Measurements from ENCODE around the gene KCND2.
"Not testable (repeated sequence)": the region's sequence is repeated elsewhere in the genome, so short reads cannot be mapped to it uniquely, and the experiment has no call there.

KCND2 gene

DNA sequence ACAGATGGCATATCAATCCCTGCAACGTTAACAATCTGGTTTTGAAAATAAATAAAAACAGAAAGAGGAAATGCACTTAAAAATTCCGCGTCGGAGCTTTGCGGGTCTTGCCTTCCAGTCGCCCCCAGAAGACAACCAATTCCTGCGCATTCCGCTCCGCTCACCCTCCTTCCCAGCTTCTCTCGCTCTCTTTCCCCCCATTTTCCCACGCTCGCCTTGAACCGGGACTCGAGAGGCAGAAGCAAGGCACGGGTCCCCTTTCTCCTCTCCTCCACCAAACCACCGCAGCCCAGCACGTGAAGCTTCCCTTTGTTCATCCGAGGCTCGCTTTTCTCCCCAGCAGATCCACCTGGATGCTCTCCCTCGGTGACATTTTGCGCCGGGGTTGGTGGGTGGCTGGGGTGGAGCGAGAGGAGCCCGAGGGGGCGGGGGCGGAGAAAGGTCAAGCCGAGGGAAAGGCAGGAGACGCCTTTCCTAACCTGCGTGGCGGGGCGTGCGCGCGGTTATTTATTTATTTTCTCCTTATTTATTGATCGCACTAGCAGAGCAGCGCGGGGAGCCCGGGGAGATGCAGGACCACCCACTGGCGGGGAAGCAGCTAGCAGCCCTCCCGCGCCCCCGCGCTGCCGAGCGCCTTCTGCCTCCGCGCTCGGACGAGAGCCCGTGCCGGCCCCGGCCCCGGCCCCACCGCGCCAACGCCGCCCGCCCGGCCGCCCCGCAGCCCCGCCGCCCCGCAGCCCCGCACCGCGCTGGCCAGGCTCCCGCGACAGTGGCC, at the start of gene KCND2:
TSS of gene KCND2 (plus strand) at position 475 of the 775 bp plus-strand sequence.
- no peak for DNase-seq (ENCODE audit: low read depth)

DNA sequence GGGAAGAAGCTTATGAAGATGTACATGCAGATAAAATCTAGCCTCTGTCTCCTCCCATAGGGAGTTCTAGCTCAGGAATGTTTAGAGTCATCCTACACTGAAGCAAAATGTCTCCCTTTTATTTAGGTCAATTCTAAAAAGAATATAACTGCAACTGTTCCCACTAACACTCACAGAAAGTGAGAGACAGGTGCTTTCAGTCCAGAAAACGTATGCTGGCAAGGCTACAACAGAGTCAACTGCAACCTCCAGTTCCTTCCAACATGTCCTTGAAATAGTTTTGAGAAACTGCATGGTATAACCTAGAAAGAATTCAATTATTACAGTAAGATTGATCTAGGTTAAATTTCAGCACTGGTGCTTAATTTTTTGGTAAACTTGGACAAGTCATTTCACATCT, 46.8 kb upstream of the KCND2 start:
- no peak for DNase-seq (ENCODE audit: low read depth)

DNA sequence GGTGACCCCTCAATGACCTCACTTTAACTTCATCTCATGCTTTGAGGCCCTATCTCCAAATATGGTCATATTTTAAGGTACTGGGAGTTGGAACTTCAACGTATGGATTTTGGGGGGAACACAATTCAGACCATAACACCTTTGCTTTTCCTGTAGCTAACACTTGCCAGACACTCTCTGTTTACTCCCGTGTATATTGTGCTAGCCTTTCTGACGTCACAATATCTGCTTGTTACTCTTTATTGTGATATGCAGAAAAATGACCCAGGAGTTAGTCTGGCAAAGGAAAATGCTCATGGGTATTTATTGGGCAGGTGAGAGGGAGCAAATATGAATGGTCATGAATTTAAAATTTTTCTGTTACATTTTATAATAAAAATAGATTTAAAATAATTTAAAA, 45.7 kb upstream of the KCND2 start:
- no peak for DNase-seq (ENCODE audit: low read depth)

DNA sequence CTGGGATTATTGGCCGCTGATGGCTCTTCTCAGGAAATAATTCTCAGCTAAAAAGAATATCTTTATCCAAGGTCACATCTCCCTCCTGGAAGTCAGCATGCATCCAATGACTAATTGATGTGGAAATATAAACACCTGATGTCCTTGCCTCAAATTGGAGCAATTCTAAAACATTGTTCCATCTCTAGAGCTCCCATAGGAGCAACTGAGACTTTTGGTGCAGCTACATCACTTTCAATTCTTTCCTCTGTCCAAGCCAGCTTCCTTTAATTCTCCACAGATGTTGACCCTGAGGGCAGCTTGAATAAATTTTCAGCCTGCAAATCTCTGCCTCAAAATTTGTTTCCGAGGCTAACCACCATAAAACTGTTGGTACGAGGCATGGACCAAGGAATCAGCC, 43.9 kb upstream of the KCND2 start:
- no peak for DNase-seq (ENCODE audit: low read depth)

DNA sequence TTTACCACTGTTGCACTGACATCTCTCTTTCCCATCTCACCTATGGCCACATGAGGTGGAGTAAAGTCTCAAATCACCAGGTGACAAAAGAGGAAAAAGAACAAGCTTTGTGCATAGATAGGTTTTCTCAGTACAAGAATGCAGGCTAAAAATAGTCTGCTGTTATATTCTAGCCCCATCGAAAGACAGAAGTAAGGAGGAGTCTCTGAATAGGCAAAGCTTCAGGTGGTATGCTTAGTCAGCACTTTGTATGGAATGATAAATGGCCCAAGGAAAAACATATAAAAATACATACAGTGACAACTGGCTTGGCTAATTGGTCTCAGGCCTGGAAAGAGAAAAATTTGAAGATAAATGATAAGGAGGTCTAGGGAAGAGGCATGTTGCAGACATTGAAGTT, 39.6 kb upstream of the KCND2 start:
- no peak for DNase-seq (ENCODE audit: low read depth)

DNA sequence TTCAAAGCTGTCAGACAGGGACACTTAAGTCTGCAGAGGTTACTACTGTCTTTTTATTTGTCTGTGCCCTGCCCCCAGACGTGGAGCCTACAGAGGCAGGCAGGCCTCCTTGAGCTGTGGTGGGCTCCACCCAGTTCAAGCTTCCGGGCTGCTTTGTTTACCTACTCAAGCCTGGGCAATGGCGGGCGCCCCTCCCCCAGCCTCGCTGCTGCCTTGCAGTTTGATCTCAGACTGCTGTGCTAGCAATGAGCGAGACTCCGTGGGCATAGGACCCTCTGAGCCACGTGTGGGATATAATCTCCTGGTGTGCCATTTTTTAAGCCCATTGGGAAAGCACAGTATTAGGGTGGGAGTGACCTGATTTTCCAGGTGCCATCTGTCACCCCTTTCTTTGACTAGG, 32.6 kb upstream of the KCND2 start:
- DNase-seq (ENCODE audit: low read depth), result not testable (repeated sequence)

DNA sequence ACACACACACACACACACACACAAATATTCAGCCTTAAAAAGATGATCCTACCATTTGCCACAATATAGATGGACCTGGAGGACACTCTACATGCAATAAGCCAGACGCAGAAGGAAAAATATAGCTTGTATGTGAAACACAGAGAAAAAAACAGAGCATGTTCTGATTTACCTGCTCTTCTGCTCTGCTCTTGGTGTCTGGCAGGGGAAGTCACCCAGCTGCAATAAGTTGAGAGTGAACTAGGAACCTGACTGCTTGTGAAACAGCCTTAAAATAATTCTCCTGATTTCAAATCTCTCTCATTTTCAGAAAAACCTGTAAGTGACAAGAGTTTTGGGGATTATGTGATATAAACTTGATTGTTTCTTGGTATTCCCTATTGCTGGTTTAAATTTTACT, 31.0 kb upstream of the KCND2 start:
- no peak for DNase-seq (ENCODE audit: low read depth)

DNA sequence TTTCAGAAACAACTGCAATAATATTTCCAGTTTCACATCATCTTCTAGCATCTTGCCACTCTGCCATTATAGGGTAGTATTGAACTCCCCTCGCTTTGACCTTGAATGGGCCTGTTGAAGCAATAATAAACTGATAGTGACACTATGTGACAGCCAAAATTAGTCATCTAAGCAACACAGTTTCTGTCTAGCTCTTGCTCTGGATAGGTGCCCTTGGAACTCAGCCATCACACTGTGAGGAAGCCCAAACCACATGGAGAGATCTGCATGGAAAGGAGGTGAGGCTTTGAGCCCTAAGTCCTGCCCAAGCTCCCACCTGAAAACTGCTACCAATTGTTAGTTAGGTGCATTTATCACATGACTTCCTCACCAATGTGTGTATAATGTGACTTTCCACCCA, 18.1 kb upstream of the KCND2 start:
- no peak for DNase-seq (ENCODE audit: low read depth)

DNA sequence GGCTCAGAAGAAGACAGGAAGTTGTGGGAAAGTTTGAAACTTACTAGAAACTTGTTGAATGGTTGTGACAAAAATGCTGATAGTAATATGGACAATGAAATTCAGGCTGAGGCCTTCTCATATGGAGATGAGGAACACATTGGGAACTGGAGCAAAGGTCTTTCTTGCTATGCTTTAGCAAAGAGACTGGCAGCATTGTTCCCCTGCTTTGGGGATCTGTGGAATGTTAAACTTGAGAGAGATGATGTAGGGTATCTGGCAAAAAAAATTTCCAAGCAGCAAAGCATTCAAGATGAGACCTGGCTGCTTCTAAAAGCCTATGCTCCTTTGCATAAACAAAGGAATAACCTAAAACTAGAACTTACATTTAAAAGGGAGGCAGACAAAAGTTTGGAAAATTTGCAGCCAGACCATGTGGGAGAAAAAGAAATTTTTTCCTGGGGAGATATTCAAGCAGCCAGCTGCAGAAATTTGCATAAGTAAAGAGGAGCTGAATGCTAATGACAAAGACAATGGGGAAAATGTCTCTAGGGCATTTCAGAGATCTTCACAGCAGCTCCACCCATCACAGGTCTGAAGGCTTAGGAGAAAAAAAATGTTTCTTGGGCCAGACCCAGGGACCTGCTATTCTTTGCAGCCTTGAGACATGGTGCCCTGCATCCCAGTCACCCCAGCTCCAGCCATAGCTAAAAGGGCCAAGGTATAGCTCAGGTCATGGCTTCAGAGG, 16.5 kb upstream of the KCND2 start:
- no peak for DNase-seq (ENCODE audit: low read depth)

DNA sequence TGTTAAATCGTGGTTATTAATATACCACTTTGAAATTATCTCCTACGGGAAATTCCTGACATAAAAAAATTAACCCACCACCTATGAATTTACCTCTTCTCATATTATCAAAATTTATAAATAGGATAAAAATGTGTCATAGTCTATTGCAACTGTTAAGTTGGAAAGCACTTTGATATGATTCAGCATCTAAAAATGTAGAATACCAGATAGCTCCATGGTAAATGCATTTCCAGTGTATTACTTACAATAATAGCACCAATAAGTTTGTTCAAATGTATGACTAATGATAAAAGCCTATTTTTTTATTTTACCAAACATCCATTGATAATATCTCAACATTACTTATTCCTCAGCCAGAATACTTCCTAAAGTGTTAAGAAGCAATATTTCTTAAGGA, 13.6 kb upstream of the KCND2 start:
- no peak for DNase-seq (ENCODE audit: low read depth)

DNA sequence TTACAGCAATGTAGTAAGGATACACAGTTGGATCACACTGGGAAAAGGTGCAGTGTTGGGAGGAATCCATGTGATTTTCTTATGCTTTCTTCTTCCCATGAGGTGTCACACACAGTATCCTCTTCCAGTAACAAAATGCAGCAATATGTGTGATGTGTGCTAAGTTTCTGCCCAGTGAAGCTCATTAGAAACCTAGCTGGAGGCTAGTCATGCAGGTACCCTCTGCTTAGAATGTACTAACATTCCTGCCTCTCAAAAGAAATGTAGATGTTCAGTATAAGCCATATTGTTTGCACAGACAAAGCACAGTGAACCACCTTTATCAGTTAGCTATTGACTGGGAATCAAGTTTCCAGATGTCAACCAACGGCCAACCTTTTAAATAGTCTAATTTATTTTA, 12.9 kb upstream of the KCND2 start:
- no peak for DNase-seq (ENCODE audit: low read depth)

DNA sequence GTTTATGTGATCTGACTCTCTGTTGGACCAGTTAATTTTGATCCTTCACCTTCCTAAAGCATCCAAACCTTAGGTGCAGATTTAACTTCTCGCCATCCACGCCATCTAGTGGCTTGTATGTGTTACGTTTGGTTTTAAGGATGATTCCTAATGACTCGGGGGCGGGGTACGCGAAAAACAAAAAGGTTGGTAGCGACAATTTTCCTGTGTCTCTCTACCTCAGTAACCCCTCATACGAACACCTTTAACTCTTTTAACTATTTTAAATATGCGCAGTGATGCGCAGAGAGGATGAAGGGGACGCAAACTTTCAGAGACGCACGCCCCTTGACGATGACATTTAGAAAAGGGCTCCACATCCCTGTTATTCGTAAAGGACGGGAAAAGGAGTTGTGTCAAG, 714 bp upstream of the KCND2 start:
- no peak for DNase-seq (ENCODE audit: low read depth)

DNA sequence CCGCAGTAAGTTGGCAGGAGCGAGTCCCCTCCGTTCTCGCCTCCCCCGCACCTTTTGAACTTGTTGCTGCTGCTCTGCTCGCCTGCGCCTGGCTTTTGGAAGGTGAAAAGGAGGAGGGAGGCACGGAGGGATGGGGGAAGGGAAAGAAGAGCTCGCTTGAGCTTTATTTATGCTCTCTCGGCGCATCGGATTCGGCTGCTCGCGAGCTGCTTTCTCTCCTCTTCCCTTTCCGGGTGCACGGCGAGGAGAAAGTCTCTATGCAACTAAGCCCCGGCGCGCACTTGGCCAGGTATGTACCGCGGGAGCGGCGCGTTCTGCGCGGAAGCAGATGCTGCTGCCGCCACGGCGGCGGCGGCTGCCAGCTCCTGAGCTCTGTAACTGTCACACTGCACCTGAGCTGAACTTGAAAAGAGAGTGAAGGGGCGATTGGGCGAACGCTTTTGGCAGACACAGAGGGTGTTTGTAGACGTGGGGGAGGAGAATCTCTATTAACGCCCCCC, 551 bp downstream of the KCND2 start:
- no peak for DNase-seq (ENCODE audit: low read depth)

DNA sequence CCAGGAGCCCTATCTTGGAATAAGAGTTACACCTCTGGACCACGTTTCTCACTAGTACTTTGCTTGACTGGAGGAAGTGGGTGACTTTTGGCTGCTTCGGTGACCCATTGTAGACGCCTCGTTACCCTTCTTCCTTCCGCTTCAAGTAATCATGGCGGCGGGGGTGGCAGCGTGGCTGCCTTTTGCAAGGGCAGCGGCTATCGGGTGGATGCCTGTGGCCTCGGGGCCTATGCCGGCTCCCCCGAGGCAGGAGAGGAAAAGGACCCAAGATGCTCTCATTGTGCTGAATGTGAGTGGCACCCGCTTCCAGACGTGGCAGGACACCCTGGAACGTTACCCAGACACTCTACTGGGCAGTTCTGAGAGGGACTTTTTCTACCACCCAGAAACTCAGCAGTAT, 1.5 kb downstream of the KCND2 start:
- no peak for DNase-seq (ENCODE audit: low read depth)

DNA sequence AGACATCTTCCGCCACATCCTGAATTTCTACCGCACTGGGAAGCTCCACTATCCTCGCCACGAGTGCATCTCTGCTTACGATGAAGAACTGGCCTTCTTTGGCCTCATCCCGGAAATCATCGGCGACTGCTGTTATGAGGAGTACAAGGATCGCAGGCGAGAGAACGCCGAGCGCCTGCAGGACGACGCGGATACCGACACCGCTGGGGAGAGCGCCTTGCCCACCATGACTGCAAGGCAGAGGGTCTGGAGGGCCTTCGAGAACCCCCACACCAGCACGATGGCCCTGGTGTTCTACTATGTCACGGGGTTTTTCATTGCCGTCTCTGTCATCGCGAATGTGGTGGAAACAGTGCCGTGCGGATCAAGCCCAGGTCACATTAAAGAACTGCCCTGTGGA, 1.9 kb downstream of the KCND2 start:
- no peak for DNase-seq (ENCODE audit: low read depth)

DNA sequence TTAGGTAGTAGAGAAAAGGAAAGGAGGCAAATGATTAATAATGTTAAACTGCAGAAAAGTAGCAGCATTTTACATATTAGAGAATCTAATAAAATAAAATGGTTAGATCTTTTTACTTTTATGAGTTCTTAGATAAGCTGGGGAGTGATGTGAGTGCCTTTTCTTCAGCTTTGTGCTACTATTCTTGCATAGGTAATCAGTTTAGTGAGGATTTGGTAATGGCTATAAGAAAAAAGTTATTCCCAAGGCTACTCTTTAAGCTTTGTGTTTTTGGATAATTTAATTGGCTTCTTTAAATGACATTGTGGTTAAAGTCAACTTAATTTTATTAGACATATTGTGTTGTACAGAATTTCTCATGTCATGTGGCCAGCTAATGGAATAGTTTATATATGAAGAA, 3.7 kb downstream of the KCND2 start:
- DNase-seq (ENCODE audit: low read depth), result no peak

DNA sequence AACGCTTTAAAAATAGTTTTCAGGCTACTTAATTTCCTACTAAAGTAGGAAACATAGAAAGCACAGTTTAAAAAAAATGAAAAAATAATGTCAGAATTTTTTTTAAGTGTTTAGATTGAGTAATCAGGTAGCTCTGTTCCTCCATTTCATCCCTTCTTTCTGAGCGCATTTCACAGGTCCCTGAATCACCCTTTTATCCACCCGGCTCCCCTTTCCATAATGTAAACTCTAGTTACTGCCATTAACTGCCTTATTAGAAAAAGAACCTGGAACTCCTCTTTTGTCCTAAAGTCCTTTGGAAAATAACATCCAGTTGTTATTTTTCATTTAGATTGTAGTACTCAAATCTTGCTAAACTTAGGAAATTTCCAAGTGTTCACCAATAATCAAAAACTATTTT, 5.8 kb downstream of the KCND2 start:
- DNase-seq (ENCODE audit: low read depth), result no peak

DNA sequence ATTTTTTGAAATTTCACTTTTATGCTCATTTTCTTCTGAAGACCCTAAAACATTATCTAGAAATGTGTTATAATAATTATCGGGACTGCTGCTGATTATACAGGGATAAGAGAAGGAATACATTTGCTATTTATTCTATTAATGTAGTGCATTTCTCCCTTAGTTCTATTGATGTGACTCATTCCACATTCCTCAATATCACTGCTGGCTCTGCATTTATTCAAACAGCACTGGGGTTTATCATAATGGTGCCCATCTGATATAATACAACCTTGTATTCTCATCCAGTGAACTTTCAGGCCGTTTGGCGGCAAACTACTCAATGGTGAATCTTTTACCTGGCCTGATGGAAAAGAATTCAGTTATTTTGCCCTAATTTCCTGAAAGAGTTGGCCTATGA, 7.8 kb downstream of the KCND2 start:
- DNase-seq (ENCODE audit: low read depth), result no peak

DNA sequence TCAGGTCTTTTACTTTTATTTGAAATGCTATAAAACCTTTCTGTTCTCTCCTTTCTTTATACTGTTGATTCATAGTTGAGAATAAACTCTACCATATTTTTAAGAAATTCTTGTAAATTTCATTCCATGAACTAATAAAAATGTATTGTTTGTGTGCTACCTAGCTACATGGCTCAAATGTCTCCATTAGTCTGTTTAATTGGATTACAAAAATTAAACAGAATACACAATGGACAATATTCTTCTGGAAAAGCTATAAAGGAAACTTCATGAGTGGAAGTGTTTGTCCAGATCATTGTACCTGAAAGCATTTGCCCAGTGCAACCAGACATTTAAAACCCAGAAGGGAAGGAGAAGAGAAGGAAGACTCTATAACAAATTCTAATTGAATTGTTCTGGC, 20.1 kb downstream of the KCND2 start:
- no peak for DNase-seq (ENCODE audit: low read depth)

DNA sequence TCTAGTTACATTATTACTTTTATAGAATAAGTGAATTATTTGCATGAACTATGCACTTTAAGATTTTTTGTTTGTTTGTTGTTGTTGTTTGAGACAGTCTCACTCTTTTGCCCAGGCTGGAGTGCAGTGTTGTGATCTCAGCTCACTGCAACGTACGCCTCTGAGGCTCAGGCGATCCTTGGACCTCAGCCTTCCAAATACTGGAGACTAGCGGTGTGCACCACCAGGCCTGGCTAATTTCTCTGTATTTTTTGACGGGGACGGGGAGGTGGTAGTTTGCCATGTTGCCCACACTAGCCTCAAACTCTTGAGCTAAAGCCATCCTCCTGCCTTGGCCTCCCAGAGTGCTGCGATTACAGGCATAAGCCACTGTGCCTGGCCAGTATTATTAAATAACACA, 29.2 kb downstream of the KCND2 start:
- DNase-seq (ENCODE audit: low read depth), result no peak

DNA sequence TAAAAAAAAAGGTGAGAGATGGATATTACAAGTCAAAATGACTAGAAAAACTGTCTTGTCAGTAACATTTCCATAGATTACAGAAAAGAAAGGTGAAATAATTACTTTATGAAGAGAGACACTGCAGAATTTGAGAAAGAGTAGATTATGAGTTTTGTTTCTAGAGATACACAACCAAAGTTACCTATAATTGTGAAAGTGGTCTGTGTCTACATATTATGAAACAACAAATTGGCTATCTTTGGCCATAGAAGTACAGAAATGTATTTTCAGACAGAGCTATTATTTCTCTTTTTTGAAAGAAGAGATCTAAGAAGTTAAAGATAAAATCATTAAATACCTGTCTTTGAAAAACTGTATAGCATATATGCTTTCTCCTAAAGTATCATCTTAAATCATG, 30.1 kb downstream of the KCND2 start:
- no peak for DNase-seq (ENCODE audit: low read depth)

DNA sequence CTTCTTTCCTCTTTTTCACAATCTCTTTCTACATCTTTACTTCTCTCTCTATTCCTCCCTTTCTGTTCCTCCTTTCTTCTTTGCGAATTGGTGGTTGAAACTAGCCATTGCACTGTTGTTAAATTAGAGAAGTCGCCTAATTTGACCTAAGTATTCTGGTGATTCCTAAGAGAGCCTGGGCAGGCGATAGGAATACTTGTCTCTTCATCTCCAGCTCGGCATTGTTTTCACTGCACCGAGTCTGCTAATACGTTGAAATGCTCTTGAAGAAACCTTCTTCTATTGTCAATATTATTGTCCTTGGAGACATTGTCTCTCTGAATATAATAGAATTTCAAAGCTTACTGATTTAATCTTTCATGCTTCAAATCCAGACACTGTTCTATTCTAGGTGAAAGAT, 31.7 kb downstream of the KCND2 start:
- no peak for DNase-seq (ENCODE audit: low read depth)

DNA sequence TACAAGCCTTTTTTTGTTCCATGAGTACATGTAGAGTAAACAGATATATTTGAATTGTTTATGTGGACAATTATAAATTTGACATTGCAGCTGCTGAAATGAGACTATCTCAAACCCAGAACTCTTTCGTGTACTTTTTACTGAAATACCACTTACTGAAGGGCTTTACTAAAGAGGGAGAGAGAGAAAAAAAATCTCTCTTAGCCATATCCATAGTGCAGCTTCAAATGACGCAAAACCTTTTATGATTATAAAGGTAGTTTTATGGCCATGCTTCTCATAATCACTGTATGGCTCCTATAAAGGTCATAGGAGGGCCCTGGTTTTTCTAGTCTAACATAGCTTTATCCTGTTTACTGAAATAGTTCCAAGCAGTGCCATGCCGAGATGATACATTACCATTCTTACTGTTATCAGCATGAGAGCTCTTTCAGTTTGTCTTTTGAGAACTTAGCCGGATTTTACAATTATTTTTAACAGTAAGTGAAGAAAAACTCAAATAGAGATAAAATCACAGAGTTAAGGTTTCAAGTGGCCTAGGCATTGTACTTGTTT, 35.1 kb downstream of the KCND2 start:
- no peak for DNase-seq (ENCODE audit: low read depth)
